Airway epithelial cell (primary cell): Measurements from ENCODE around the gene IFT122. TPM values are rescaled to one million over a fixed set of nuclear protein-coding genes. Genes with fewer than 3 reads are reported as not detected.

Experiments
- total RNA-seq: library from RNA; depleted of rRNA; stranded (reverse); fragments of >200 nt; gene quantifications from 2 replicates; pipeline ENCODE4 v1.2.3, GENCODE V29; 2015

The IFT122 gene
- 5.9 and 9.5 TPM in 2 replicates for total RNA-seq

GRCh38 chr3:129439817-129440617 is at the start of gene IFT122, which contains the start of gene MBD4:
Gene IFT122, plus strand, starts transcription at chr3:129440224. Its CDS starts 107 bp downstream, at chr3:129440331.
Gene MBD4, minus strand, starts transcription at chr3:129439948. Its CDS starts 115 bp downstream, at chr3:129439833.

GRCh38 chr3:129428376-129429079 is 11.5 kb upstream of the IFT122 start, which contains the start of gene EFCAB12:
Gene EFCAB12, minus strand, starts transcription at chr3:129428636. Its CDS starts 148 bp downstream, at chr3:129428488.

GRCh38 chr3:129528589-129529100 is 88.6 kb downstream of the IFT122 start, which contains the start of gene RHO:
Gene RHO, plus strand, starts transcription at chr3:129528639. Its CDS starts 95 bp downstream, at chr3:129528734.

GRCh38 chr3:129543156-129543790 is 103.2 kb downstream of the IFT122 start, which contains the start of gene H1-8:
Gene H1-8, plus strand, starts transcription at chr3:129543175. Its CDS starts 44 bp downstream, at chr3:129543219.

Other genes with a start within 250 kb of the IFT122 start
- 117 and 128 TPM in 2 replicates for gene COPG1, start 190.6 kb upstream of the IFT122 start, total RNA-seq
- 46.8 and 48.3 TPM in 2 replicates for gene HMCES, start 161.4 kb upstream of the IFT122 start, total RNA-seq
- gene EFCAB12, start 11.6 kb upstream of the IFT122 start, total RNA-seq = 0.07 TPM in 1 of 2 replicates, not detected in the other
- 19.7 and 20.0 TPM in 2 replicates for gene MBD4, start 276 bp upstream of the IFT122 start, total RNA-seq
- not detected in 2 replicates for gene RHO, start 88.4 kb downstream of the IFT122 start, total RNA-seq
- gene H1-8, start 103.0 kb downstream of the IFT122 start, total RNA-seq = not detected in 2 replicates
- gene PLXND1, start 166.5 kb downstream of the IFT122 start, total RNA-seq = 2.3 and 3.3 TPM in 2 replicates